Keratinocyte (primary cell): Measurements from ENCODE around the gene IDH3A. TPM values are rescaled to one million over a fixed set of nuclear protein-coding genes. Genes with fewer than 3 reads are reported as not detected.

ENCODE experiments used
- DNase-seq: peaks from one replicate; pipeline ENCODE4 v3.0.0-alpha.2; 2011; ENCODE audit warnings: low read depth, missing footprints, low spot score
- FAIRE-seq: peaks from 2 replicates; lab custom pipeline; 2011; peaks lifted over from hg19 to GRCh38; lab: Jason Lieb, UNC
- H2AFZ ChIP-seq: 2 replicates; pipeline ENCODE4 v1.6.0; 2012; ENCODE audit warnings: low read length, control low read depth, inconsistent platforms; ENCODE audit not compliant: control insufficient read depth
- H3K27ac ChIP-seq: 2 replicates; pipeline ENCODE4 v1.5.1; 2011; ENCODE audit warnings: low read length; ENCODE audit not compliant: control insufficient read depth, insufficient read depth
- H3K27me3 ChIP-seq: 3 replicates; pipeline ENCODE4 v1.6.0; 2011; ENCODE audit warnings: low read length; ENCODE audit not compliant: control insufficient read depth, insufficient read depth; ENCODE audit errors: extremely low read depth
- H3K36me3 ChIP-seq, 2 experiments: 2 replicates in 1 of 2; 3 replicates in 1 of 2; pipeline ENCODE4 v1.5.1; 2011; ENCODE audit warnings: low read length in 2 of 2, mild to moderate bottlenecking in 1 of 2; ENCODE audit not compliant: control insufficient read depth in 2 of 2, insufficient read depth in 2 of 2; ENCODE audit errors: extremely low read depth in 1 of 2
- H3K4me1 ChIP-seq: 3 replicates; pipeline ENCODE4 v1.5.1; 2011; ENCODE audit warnings: low read length; ENCODE audit not compliant: control insufficient read depth, insufficient read depth; ENCODE audit errors: extremely low read depth
- H3K4me2 ChIP-seq: 3 replicates; pipeline ENCODE4 v1.6.0; 2011; ENCODE audit warnings: low read depth, low read length; ENCODE audit not compliant: control insufficient read depth, insufficient read depth; ENCODE audit errors: extremely low read depth
- H3K4me3 ChIP-seq, 3 experiments: fragments of 200-600 bp in 1 of 3; sonication (generic) in 1 of 3; 2 replicates in 2 of 3; 3 replicates in 1 of 3; pipeline ENCODE4 v1.5.1; 2011 to 2016; ENCODE audit warnings: low read length in 3 of 3, mild to moderate bottlenecking in 3 of 3, control low read depth in 2 of 3, inconsistent platforms in 1 of 3, low read depth in 1 of 3, mixed read lengths in 1 of 3, mixed run types in 1 of 3, moderate library complexity in 1 of 3; ENCODE audit not compliant: control insufficient read depth in 2 of 3, insufficient read depth in 2 of 3; ENCODE audit errors: extremely low read depth in 1 of 3
- H3K79me2 ChIP-seq: 2 replicates; pipeline ENCODE4 v1.6.0; 2012; ENCODE audit warnings: low read length; ENCODE audit not compliant: control insufficient read depth, insufficient read depth
- H3K9ac ChIP-seq: 3 replicates; pipeline ENCODE4 v1.6.0; 2011; ENCODE audit warnings: low read length; ENCODE audit not compliant: control insufficient read depth, insufficient read depth; ENCODE audit errors: extremely low read depth
- H3K9me1 ChIP-seq: 3 replicates; pipeline ENCODE4 v1.6.0; 2011; ENCODE audit warnings: low read length; ENCODE audit not compliant: control insufficient read depth, insufficient read depth; ENCODE audit errors: extremely low read depth
- H3K9me3 ChIP-seq: 2 replicates; pipeline ENCODE4 v1.5.1; 2012; ENCODE audit warnings: low read depth, low read length; ENCODE audit not compliant: control insufficient read depth
- H4K20me1 ChIP-seq: 3 replicates; pipeline ENCODE4 v1.6.0; 2011; ENCODE audit warnings: low read length; ENCODE audit not compliant: control insufficient read depth, insufficient read depth; ENCODE audit errors: extremely low read depth
- EZH2 ChIP-seq: IDR thresholded peaks from one replicate; pipeline ENCODE4 v1.6.1; 2012; ENCODE audit warnings: inconsistent platforms, mild to moderate bottlenecking, low read length, moderate library complexity
- dilution Hi-C: fragments of 300-500 bp; cut with MboI; formaldehyde crosslinking; loops from one replicate; pipeline ENCODE4 v1.7.0; 2020; ENCODE audit warnings: low sequenced_read_pairs; ENCODE audit not compliant: extremely low pct_ligation_motif_present
- polyA plus RNA-seq, 5 experiments: library from polyadenylated mRNA; depleted of rRNA in 3 of 5; stranded (reverse) in 3 of 5; stranded (forward) in 1 of 5; unstranded in 1 of 5; fragments of >200 nt; gene quantifications; 1 replicate in 1 of 5; 2 replicates in 3 of 5; 3 replicates in 1 of 5; pipeline versions ENCODE4 v1.2.1 to v1.2.3, GENCODE V29; 2011 to 2012; ENCODE audit warnings: missing spikeins in 2 of 5, low read depth in 1 of 5, low replicate concordance in 1 of 5
- TF ChIP-seq, protein P1 (sequence below), 3 experiments: IDR thresholded peaks in 1 of 3; conservative IDR thresholded peaks in 1 of 3; optimal IDR thresholded peaks in 1 of 3; 2 replicates in 2 of 3; 3 replicates in 1 of 3; pipeline versions ENCODE3 to v1.5.1; 2011; ENCODE audit warnings: low read length in 3 of 3, mild to moderate bottlenecking in 3 of 3, moderate library complexity in 2 of 3, control low read depth in 1 of 3, inconsistent platforms in 1 of 3; ENCODE audit not compliant: insufficient read depth in 2 of 3; ENCODE audit errors: extremely low read depth in 1 of 3

IDH3A gene
- polyA plus RNA-seq, 1 donor (not counting 4 experiments of a cell fraction or from before 2014, with no cell fraction given): 118 TPM

DNA sequence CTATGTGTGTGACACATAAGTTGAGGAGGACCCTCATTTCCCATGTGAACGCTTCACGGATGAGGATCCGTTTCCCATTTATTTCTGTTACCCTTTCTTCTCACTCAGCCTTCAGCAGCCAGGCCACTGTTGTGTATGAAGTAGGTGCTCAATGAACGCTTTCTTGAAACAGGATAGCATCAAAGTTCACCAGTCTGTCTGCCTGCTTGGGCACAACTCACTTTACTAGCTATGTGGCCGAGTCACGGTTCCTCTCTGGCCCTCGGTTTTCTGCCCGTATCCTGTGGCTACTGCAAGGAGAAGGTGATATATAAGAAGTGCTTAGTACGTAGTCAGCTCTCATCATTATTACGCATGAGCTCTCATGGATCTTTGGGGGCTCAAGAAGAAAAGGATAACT lies 62.8 kb downstream of the IDH3A start:
- DNase-seq (no peak), FAIRE-seq (no peak)
- H3K4me1 ChIP-seq: peaks cover 28% of the 10 kb centered on the region
- H3K9me1 ChIP-seq: peaks cover 2% of the 10 kb centered on the region
- no peaks in the 10 kb centered on the region for H3K79me2 ChIP-seq
- H3K9ac ChIP-seq: no peak overlapping the region
- no peaks in the 10 kb centered on the region for H3K36me3 ChIP-seq
- dilution Hi-C loops: no loop called here
- peak overlapping the region; percentile 14 for H3K4me2 ChIP-seq
- no peaks in the 10 kb centered on the region for H4K20me1 ChIP-seq
- no peaks in the 10 kb centered on the region for H3K9me3 ChIP-seq
- H3K27me3 ChIP-seq: peaks cover 8% of the 10 kb centered on the region
- no peak overlapping the region for H3K4me3 ChIP-seq
- no peak overlapping the region for H3K27ac ChIP-seq
- TF ChIP-seq, protein P1, sequence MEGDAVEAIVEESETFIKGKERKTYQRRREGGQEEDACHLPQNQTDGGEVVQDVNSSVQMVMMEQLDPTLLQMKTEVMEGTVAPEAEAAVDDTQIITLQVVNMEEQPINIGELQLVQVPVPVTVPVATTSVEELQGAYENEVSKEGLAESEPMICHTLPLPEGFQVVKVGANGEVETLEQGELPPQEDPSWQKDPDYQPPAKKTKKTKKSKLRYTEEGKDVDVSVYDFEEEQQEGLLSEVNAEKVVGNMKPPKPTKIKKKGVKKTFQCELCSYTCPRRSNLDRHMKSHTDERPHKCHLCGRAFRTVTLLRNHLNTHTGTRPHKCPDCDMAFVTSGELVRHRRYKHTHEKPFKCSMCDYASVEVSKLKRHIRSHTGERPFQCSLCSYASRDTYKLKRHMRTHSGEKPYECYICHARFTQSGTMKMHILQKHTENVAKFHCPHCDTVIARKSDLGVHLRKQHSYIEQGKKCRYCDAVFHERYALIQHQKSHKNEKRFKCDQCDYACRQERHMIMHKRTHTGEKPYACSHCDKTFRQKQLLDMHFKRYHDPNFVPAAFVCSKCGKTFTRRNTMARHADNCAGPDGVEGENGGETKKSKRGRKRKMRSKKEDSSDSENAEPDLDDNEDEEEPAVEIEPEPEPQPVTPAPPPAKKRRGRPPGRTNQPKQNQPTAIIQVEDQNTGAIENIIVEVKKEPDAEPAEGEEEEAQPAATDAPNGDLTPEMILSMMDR (optimal IDR thresholded peaks at IDR 0.05 in 1 of 3, IDR thresholded peaks at IDR 0.05 in 1 of 3, conservative IDR thresholded peaks at IDR 0.05 in 1 of 3; ENCODE audit: extremely low read depth in 1 of 3, insufficient read depth in 2 of 3, low read length in 3 of 3): no peak
- no peak for TF ChIP-seq EZH2
- H2AFZ ChIP-seq: no peak overlapping the region

DNA sequence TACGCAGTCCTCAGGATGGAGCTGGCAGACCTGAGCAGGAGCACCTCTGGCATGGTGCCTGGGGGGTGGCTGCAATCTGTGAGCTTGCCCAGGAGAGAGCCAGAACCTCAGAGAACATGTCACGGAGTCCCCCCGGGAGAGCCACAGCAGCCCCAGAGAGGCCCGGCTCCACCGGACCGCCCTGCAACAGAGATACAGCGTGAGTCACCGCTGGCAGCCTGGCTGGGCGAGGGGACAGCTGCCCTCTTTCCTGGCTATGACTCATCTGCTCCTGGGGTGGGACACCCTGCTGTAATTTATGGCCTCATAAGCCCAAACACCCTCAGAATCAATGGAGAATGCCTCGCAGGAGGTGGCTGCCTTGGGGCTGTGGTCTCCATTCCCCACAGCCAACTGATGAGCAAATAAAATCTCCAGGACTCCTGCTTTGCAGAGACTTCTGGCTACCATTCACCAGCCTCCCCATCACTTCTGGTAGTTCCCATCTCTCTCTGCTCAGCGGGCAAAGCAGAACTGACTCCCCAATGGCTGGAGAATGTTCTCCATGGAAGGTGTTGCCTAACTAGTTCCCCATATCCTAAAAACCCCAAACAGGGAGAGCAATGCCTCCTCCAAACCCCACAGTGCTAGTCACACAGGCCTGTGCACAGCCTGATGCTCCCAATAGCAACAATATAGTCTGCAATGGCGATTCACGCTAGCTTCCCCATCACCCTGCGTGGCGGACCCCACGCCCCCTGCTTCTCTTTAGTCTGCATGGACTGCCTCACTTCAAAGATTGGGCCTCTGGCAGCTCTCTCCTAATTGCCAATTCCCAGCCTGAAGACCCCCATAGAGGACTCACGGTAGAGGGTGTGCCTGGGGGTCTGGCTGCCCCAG lies 63.6 kb downstream of the IDH3A start:
- peaks cover 8% of the 10 kb centered on the region for H3K27me3 ChIP-seq
- no peak overlapping the region for H3K4me3 ChIP-seq
- H4K20me1 ChIP-seq: no peaks in the 10 kb centered on the region
- H3K4me2 ChIP-seq: peak overlapping the region; percentile 14
- FAIRE-seq: no peak
- no peak overlapping the region for H3K27ac ChIP-seq
- H3K9me3 ChIP-seq: no peaks in the 10 kb centered on the region
- no peaks in the 10 kb centered on the region for H3K36me3 ChIP-seq
- no peak for DNase-seq
- dilution Hi-C loops: no loop called here
- peaks cover 28% of the 10 kb centered on the region for H3K4me1 ChIP-seq
- no peak overlapping the region for H3K9ac ChIP-seq
- peaks cover 2% of the 10 kb centered on the region for H3K9me1 ChIP-seq
- no peak for TF ChIP-seq EZH2
- TF ChIP-seq, protein P1 (optimal IDR thresholded peaks at IDR 0.05 in 1 of 3, IDR thresholded peaks at IDR 0.05 in 1 of 3, conservative IDR thresholded peaks at IDR 0.05 in 1 of 3; ENCODE audit: extremely low read depth in 1 of 3, insufficient read depth in 2 of 3, low read length in 3 of 3): no peak
- no peak overlapping the region for H2AFZ ChIP-seq
- no peaks in the 10 kb centered on the region for H3K79me2 ChIP-seq
